KG1 (cell line): ENCODE data around the gene KRTAP12-2.

ENCODE experiments used
- DNase-seq: peaks from one replicate; lab custom pipeline; 2025; lab: John Stamatoyannopoulos, UW

KRTAP12-2 gene, protein sequence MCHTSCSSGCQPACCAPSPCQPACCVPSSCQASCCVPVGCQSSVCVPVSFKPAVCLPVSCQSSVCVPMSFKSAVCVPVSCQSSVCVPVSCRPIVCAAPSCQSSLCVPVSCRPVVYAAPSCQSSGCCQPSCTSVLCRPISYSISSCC

DNA sequence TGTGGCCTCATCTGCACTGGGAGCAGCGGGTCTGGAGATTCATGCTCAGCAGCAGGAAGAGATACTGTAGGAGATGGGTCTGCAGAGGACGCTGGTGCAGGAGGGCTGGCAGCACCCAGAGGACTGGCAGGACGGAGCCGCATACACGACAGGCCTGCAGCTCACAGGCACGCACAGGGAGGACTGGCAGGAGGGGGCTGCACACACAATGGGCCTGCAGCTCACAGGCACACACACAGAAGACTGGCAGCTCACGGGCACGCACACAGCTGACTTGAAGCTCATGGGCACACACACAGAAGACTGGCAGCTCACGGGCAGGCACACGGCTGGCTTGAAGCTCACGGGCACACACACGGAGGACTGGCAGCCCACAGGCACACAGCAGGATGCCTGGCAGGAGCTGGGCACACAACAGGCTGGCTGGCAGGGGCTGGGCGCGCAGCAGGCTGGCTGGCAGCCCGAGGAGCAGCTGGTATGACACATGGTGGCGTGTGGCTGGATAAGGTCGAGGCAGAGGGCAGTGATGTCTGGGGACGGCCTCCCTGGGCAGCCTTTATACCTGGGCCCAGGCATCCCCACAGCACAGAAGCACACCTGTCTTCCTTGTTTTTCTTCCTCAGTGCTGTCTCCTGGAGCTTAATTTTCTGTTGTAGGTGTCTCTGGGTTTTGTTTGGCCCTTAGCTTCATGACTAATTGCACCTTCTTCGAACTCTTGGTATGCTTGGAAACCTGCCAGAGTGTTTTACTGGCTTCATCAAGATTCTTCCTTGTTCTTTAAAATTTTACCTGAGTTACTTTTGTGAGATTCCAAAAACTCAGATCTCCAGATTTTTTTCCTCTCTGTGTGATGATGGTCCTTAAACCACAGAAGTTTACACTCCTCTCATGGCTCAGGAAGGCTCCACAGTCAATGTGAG, at the start of gene KRTAP12-2:
Gene KRTAP12-2 (minus strand): TSS at position 527 of the 920 bp plus-strand sequence. CDS start 41 bp downstream, at position 486.
- no peak for DNase-seq

DNA sequence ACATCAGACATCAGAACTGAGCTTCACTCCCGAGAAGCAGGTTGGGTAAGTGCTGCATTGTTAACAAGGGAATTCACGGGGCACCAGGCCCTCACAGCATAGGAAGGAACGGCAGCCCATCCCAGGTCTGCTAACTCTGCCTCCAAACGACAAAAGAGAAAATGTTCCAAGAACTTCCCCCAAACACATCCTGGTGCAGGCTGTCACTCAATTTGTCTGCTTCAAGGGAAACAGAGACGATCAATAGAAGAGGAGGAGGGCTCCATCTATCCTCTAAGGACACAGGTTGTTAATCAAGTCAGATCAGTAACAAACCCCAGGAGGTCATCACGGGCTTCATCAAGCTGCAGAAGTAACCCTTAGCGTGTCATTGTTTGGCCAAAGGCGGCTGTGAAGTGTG, 48.2 kb upstream of the KRTAP12-2 start:
- no peak for DNase-seq

DNA sequence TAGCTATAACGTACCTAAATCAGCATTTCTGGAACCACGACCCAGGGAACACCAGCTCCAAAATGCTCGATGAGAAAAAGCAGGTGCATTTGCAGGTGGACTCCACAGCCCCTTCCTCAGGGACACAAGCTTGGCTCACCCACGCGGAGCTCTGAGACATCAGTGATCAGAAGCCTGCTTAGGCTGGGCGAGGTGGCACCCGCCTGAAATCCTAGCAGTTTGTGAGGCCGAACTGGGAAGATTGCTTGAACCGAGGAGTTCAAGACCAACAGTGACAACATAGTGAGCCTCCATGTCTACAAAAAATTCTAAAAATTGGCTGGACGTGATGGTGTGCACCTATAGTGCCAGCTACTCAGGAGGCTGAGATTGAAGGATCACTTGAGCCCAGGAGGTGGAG, 47.1 kb upstream of the KRTAP12-2 start:
- DNase-seq: no peak

DNA sequence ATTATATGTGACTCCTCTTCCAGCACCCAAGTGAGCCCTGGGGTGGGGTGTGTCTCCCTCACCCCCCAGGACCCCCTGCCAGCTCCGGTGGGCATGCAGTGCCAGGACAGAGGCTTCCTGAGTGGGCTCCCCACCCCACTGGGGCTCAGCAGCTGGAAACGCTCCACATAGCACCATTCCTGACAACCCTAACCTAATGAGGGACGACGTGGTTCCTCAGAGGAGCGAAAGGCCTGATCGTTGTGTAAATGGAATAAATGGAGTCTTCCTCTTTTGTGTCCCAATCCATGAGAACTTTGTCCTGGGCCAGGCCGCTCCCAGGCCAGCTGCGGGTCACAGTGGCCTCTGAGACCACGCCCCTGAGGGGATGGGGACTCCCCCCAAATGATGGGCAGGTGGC, 46.4 kb upstream of the KRTAP12-2 start:
- DNase-seq: no peak

DNA sequence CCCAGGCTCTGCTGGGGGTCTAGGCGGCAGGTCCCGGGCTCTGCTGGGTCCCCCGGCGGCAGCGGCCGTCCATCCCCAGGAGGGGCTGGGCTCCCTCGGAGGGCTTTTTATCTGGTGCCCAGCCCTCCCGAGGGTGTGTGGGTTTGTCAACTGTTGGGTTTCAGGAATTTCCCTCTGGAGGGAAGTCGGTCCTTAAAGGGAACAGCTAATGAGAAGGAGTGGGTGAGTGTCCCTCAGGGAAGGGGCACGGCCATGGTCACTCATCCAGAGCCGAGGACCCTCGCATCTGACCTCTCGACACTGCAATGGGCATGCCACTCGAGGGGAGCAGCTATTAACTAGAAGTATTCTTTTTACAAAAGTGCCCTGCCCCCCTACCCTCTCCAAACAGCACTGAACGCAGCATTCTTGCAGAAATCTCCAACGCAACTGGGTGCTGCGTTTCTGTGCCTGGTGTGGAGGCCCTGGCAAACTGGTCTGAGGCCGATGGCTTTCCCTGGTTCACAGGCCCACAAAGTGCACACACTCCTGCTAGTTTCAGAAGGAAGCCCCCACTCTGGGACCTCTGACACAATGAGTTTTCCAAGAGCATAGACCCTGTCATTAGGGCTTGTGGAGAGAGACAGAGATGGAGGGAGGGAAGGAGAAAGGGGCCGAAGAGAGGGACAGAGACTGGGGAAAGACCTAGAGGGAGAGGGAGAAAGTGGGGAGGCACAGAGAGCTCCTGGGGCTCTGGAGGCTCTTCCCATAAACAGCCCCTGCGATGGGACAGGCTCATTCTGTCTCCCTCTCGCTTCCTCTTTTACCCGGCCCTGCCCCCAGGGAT, 45.7 kb upstream of the KRTAP12-2 start:
- DNase-seq: no peak

DNA sequence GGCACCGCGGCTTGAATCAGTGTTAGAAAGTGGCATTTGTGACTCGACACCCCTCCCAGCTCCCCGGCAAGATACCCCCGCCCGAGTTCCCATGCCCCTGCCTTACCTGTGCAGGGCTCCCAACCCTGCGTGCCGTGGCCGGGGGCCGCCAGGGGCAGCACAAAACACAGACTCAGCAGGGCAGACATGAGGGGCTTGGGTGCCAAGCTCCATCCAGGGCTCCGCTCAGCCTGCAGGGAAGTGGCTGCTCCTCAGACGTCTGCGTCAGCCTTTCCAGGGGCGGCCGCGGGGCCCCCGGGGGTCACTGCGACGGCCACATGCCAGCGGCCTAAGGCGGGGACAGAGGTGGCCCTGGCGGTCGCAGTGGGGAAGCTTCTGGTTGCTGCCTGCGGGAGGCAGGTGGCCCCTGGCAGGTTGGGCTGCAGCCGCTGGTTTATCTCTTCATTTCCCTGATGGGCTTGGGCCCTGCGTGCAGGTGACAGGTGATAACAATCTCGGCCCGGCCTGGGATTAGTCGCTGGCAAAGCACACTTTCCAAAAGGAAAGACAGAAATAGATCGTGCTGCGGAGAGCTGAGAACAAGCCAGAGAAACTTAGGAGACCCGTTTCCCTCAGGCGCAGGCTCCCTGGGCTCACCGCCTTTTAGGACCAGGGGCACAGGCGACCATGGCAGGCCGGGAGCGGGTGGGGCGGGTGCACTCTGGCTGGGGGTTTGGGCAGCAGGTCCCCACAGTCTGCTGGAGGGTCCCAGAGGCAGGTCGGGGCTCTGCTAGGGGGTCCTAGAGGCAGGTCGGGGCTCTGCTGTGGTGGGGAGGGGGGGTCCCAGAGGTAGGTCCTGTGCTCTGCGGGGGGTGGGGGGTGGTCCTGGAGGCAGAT, 44.8 kb upstream of the KRTAP12-2 start, which contains the start of gene TSPEAR:
Gene TSPEAR (minus strand): TSS at position 246 of the 876 bp plus-strand sequence. CDS start 58 bp downstream, at position 188.
- DNase-seq: no peak

DNA sequence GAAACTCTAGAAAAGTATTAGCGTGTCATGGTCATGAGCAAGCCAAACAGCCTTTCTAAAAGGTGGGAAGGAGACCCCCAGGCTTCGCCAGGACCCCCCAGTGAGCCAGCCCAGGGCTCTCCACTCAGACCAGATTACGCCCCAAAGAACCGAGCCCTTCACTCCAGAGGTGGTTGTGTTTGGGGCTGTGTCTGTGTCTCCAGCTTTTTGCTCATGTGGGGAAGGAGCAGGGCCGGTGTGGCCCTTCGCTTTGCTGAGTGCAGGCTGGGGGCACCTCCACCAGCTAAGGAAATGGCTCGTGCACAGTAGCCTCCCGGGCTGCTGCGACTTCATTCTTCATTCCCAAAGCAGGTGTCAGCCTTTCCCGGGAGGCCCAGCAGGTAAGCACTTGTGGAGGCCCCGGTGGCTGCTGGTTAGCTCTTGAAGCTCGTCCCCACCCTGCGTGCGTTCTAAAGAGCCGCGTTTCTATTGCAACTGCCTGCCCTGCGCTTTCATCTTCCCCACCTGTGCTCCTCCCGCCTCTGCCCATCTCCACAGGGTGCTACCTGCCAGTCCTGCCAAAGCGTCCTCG, 44.1 kb upstream of the KRTAP12-2 start:
- no peak for DNase-seq

DNA sequence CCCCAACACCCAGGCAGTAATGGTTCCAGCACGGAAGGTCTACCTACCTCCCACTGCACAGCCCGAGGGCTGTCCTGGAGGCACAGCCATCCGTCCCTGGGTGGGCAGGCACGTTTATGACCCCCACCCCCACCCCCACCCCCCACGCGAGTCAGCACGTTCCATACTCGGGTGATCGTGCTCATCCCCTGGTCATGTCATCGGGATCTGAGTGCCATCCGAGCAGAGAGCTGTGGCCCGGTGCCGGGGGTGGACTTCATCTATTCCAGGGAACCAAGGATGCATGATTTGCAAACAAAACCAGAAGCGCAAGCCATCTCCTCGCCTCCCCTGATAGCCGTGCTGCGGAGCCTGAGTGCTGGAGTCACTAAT, 43.6 kb upstream of the KRTAP12-2 start:
- DNase-seq: no peak

DNA sequence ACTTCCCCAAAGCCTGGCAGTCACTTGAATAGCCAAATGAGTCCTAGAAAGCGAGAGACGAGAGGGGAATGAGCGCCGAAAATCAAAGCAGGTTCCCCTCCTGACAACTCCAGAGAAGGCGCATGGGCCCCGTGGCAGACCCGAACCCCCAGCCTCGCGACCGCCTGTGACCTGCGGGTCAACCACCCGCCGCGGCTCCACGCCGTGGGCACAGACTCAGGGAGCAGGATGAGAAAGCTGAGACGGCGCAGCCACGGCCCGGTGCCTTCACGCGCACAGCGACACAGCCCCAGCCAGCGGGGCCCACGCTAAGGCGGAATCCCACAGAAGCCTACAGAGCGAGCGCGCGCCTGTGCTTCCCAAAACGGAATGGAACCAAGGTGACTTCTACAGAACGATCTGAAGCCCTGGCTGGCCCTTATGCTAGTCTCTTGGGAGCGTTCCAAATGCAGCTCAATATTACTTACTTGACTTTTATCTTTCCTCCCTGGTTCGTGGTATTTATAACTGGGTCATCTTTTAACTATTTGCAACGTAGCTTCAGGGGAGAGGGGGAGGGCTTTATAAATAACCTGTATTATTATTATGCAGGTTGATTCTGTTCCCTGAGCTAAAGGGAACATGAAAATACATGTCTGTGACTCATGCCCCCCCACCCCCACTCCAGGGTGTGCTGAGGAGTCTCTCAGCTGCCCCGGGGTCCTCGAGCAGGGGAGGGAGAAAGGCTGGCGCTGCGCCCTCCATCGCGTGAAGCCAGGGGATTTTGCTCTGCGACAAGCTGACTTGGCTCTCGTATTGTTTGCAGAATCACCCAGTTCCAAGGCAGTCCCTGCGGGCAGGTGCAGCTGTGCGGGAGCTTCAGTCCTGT, 42.9 kb upstream of the KRTAP12-2 start:
- no peak for DNase-seq

DNA sequence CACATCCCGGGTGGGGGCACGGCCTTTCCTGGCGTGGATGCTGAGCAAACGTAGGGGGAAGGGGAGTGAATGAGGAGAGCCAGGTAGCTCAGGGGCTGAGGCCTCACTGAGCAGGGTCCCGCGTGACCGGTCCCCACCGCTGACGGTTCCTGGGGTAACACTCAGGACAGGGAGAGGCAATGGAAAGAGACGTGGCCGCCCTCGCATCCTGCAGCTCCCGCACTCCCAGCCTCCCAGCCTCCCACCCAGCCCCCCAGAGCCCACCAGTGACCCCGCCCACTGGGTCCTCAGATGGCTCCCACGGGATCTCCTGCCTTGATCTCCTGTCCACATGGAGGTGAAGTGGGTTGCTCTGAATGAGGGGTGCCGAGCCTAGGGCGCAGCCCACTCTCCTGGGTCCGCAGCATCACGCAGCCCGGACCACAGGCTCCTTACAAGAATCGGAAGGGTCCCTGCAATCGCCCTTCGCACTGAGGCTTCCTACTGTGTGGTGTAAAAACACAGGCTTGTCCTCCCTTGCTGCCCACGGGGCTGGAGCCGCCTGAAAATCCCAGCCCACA, 42.2 kb upstream of the KRTAP12-2 start:
- DNase-seq: no peak

DNA sequence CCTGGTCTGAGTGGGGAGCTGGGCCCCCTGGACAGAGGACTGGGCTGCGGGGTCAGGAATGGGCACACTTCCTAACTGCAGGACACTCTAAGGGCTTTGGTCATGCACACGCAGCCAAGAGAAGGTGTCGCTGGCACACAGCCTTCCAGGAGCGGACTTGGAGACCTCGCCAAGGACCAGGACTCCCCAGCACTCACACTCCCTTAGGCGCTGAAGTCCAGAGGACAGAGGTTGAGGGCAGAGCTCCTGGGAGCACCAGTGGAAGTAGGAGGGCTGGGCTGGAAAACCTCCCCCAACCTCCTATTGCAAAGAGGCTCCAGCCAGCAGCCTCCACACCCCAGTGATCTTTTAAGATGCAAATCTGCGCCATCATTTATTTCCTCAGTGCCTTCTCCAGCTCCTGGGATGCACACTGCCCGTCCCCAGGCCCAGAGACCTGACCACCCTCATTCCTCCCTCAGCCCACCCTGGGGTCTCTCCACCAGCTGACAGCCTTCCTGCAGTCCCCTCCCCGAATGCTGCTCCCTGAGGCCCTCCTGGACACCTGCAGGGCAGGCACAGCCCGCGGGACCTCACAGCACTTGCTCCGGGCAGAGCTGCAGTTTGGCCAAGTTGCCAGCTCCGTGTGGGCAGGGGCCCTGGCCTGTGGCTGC, 41.6 kb upstream of the KRTAP12-2 start:
- DNase-seq: no peak

DNA sequence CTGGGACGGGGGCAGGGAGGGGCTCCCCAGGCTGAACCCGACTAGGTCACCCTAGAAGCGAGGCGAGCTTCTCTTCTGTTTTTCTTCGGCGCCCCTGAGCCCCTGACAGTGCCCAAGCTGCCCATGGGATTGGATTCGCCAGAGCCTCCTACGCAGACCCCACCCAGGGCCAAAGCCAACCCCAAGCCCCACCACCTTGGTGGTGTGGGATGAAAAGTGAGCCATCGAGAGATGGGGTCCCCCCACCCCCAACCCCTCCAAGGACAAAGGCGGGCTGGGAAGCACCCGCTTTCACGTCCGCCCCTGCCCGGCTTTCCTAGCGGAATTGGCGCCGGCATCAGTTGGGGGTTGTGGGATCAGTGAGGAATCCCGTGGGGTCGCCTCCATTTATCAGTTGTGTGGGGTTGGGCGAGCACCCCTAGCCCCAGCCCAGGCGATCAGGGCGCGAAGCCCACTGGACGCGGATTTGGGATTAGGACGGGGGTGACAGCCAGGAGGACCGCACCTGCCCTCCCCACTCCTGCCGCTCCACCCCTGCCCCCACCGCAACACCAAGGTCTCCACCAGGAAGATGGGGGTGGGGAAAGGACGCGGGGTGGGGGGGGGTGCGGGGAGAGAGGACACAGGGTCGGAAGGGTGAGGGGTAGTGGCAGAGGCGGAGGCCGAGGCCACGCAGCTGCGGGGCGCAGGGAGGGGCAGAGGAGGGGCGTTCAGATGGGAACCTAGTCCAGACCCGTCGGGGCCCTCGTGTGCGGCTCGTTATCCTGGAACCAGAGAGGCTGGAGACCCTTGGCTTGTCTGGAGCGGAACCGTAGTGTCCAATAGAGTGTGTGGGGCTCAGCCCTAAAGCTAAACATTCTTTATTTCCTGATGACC, 40.2 kb upstream of the KRTAP12-2 start:
- DNase-seq: no peak

DNA sequence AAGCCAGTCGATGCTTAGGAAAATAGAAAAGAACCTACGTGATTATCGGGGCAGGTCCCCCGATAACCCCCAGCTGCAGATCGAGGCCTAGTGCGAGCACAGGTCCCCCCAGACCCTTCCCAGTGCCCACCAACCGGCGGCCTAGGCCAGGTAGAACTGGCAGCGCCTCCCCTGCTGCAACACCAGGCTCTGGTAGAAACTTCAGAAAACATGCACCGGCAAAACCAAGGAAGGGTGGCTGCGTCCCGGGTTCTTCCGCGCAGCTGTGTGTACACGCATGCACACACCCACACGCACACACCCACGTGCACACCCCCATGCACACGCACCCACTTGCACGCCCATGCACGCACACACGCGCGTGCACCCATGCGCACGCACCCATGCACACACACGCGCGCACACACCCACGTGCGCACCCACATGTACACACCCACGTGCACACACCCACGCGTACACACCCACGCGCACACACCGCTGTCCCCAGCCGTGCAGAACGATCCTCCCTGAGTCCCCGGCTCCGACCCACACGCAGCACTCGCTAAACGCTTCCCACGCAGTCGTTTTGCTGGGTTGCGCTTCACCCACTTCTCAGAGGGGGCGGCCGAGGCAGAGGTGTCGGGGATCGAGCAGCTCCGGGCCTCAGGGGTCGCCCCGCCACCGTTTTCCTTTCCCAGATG, 39.4 kb upstream of the KRTAP12-2 start:
- DNase-seq: no peak

DNA sequence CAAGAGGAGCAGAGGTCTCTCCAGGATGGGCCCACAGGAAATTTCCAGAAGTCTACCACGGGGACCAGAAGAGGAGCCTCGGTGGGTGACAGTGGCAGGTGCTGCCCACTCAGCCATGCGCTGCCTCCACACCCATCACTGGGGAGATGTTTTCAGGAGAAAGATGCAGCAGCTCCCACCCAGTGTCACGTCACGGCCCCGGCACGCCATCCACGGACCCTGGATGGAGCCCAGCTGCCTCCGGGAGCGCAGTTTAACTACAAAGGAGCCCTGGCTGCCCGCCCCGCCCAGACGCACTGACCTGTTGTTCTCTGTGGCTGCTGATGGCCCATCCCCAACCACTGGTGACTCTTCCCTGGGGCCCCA, 37.9 kb upstream of the KRTAP12-2 start:
- DNase-seq: no peak

DNA sequence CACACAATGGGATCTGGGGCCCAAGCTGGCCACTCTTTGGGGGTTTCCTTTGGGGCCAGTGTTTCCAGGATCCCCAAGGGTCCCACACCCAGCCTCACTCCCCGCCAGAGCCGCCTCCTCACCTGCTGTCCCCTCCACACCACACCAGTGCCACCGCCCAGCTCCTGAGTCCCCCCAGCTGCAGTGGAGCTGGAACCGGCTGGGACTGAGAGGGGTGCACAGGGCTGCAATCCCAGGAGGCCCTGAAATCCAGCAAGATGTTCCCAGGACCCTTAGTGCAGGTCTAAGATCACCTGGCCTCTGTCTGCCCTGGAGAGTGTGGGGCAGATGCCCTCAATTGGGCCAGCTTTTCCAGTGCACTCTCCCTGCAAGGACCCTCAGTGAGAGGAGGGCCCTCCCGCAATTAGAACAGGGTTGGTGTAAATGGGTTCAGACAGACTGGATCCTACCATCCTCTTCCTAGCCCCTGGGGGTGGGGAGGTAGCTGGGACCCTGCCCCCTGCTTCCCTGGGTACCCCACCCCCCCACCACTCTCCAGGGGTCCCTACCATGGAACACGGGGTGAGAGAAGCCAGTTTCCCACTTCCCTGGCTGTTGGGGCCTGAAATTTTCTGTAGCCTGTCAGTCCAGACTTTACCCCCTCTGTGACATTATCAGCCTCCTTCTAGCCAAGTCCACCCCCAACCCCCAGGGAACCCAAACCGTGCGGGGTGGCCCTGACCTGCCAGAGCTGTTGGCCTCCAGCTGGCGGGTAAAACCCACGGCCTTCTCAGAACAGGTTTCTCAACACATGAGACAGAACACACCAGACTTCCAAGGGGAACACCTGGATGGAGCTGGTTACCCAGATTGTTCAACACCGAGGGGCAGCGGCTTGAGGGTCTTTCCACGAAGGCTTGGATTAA, 37.3 kb upstream of the KRTAP12-2 start:
- DNase-seq: no peak

DNA sequence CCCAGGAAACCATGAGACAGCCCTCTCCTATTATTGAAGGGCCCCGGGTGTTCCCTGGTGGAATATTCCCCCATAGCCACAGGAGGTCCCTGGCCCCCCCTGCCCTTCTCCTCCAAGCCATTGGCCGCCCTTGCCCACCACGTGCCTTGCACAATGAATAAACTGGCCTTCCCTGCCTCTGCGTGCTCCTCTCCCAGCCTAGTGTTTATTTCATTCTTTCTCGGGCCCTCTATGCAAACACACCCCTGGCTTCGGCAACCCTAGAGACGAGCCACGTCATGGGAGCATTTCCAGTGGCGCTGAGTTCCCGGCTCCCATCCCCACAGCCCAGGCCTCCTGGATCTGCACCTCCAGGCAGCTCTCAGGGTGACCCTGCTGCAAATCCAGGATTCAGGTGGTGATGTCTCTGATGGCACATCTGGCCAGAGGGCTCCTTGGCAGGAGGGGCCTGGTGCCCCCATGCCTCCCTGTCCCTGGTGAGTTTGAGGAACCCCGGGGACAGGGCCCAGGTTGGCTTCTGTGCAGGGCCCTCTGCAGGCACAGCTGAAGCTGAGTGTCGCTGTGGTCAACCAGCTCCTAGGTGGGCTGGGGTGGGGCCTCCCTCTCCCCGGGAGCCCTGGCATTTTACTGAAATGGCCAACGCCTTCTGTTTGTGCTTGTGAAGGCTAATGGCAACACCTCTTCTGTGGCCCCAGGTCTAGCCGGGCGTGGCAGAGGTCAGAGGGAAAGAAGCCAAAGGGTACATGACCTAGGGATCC, 36.4 kb upstream of the KRTAP12-2 start:
- no peak for DNase-seq
